ENCODE measurements around the gene DENND6B. TPM values are rescaled to one million over a fixed set of nuclear protein-coding genes. Genes with fewer than 3 reads are reported as not detected.

The DENND6B gene
- total RNA-seq, 1 experiment from 2014 or later, result 14.3 TPM

- Histone ChIP-seq H3K9me3 (ENCODE audit: insufficient read depth, low read depth) (no peaks in the 10 kb centered on the region), H4K20me1 (ENCODE audit: insufficient read depth) (peaks cover 20% of the 10 kb centered on the region), H3K4me2 (peak overlapping the region; percentile 100; the same call in 1 of the 2 replicates), H3K4me1 (replicated peaks; ENCODE audit: insufficient read depth) (peaks cover 47% of the 10 kb centered on the region), H2AFZ (no peak overlapping the region), H3K4me3 (no peak overlapping the region), H3K79me2 (ENCODE audit: low read depth) (no peaks in the 10 kb centered on the region), H3K36me3 (ENCODE audit: low read depth) (peaks cover 25% of the 10 kb centered on the region), H3K27me3 (ENCODE audit: insufficient read depth, low read depth) (no peaks in the 10 kb centered on the region), H3K27ac (no peak overlapping the region), H3F3A (ENCODE audit: insufficient read depth, low read depth) (peaks cover 70% of the 10 kb centered on the region), H3K9me2 (ENCODE audit: insufficient read depth) (no peaks in the 10 kb centered on the region)
- DNase-seq, result peak in 1 of 2 experiments; percentile 63
- intact Hi-C loops (cut with micrococcal nuclease; ENCODE audit: unreplicated experiment), result loop anchor here (5.0 kb wide), 2 partner anchors 35 to 70 kb away; partner anchors contain the start of genes PLXNB2 and PPP6R2
- ChIA-PET POLR2A (ENCODE audit: unreplicated experiment) (interaction anchor here (0.6 kb wide), 2 partner anchors 57 to 317 kb away, joined by 3 read pairs; no protein-coding TSS in a partner anchor), CTCF (interaction anchor here (0.5 to 1.2 kb wide), 3 partner anchors 32 to 56 kb away, joined by 3 to 5 read pairs (median 3); no protein-coding TSS in a partner anchor)
- BruUV-seq (replicated peaks), result no TSS peak
- TF ChIP-seq CTCF (conservative IDR thresholded peaks at IDR 0.05), result no peak
- TF ChIP-seq EZH2 (IDR thresholded peaks at IDR 0.05; ENCODE audit: low read depth), result no peak
These were observed 54.6 kb downstream of the DENND6B start for GRCh38 chr22:50272044-50272802.

- H3K9me2 ChIP-seq (ENCODE audit: insufficient read depth), result no peaks in the 10 kb centered on the region
- BruUV-seq (replicated peaks), result no TSS peak
- H2AFZ ChIP-seq, result 0 out of 2 replicates have a peak overlapping the region, but pooled peaks have one; percentile 7
- CTCF ChIA-PET, result interaction anchor here (0.5 to 1.2 kb wide), 2 partner anchors 32 to 53 kb away, joined by 5 to 8 read pairs; no protein-coding TSS in a partner anchor
- peaks cover 63% of the 10 kb centered on the region for H3F3A ChIP-seq (ENCODE audit: insufficient read depth, low read depth)
- peaks cover 18% of the 10 kb centered on the region for H3K36me3 ChIP-seq (ENCODE audit: low read depth)
- H3K4me2 ChIP-seq, result peak overlapping the region; percentile 100
- intact Hi-C loops (cut with micrococcal nuclease; ENCODE audit: unreplicated experiment), result loop anchor here (5.0 kb wide), 2 partner anchors 36 to 71 kb away; partner anchors contain the start of genes PLXNB2 and PPP6R2
- no peaks in the 10 kb centered on the region for H3K27me3 ChIP-seq (ENCODE audit: insufficient read depth, low read depth)
- peaks cover 20% of the 10 kb centered on the region for H4K20me1 ChIP-seq (ENCODE audit: insufficient read depth)
- no peaks in the 10 kb centered on the region for H3K79me2 ChIP-seq (ENCODE audit: low read depth)
- H3K4me1 ChIP-seq (replicated peaks; ENCODE audit: insufficient read depth), result peaks cover 47% of the 10 kb centered on the region
- peak overlapping the region; percentile 82 for H3K4me3 ChIP-seq
- POLR2A ChIA-PET (ENCODE audit: unreplicated experiment), result interaction anchor here (0.6 kb wide), 1 partner anchor 58 kb away, joined by 3 read pairs; no protein-coding TSS in a partner anchor
- no peak overlapping the region for H3K27ac ChIP-seq
- DNase-seq, result peak in 1 of 2 experiments; percentile 73
- 0 out of 2 replicates have a peak, but pooled peaks have one; percentile 30 for TF ChIP-seq CTCF (conservative IDR thresholded peaks at IDR 0.05)
- no peak for TF ChIP-seq EZH2 (IDR thresholded peaks at IDR 0.05; ENCODE audit: low read depth)
- H3K9me3 ChIP-seq (ENCODE audit: insufficient read depth, low read depth), result no peaks in the 10 kb centered on the region
These were observed 55.3 kb downstream of the DENND6B start for GRCh38 chr22:50271519-50271970.

GRCh38 chr22:50270666-50271394 lies 56.0 kb downstream of the DENND6B start:
- Histone ChIP-seq H3F3A (ENCODE audit: insufficient read depth, low read depth) (peaks cover 60% of the 10 kb centered on the region), H4K20me1 (ENCODE audit: insufficient read depth) (peaks cover 20% of the 10 kb centered on the region), H3K9me3 (ENCODE audit: insufficient read depth, low read depth) (no peaks in the 10 kb centered on the region), H3K4me3 (peak overlapping the region; percentile 82), H3K27ac (no peak overlapping the region), H3K4me1 (replicated peaks; ENCODE audit: insufficient read depth) (peaks cover 47% of the 10 kb centered on the region), H3K27me3 (ENCODE audit: insufficient read depth, low read depth) (no peaks in the 10 kb centered on the region), H2AFZ (peak overlapping the region; percentile 80), H3K79me2 (ENCODE audit: low read depth) (no peaks in the 10 kb centered on the region), H3K36me3 (ENCODE audit: low read depth) (peaks cover 11% of the 10 kb centered on the region), H3K9me2 (ENCODE audit: insufficient read depth) (no peaks in the 10 kb centered on the region), H3K4me2 (peak overlapping the region; percentile 100)
- CTCF ChIA-PET, result interaction anchor here (0.7 to 1.2 kb wide), 2 partner anchors 33 to 268 kb away, joined by 8 to 10 read pairs; no protein-coding TSS in a partner anchor
- DNase-seq, result peak; percentile 73 to 75
- TF ChIP-seq CTCF (conservative IDR thresholded peaks at IDR 0.05) (0 out of 2 replicates have a peak, but pooled peaks have one; percentile 19), EZH2 (IDR thresholded peaks at IDR 0.05; ENCODE audit: low read depth) (no peak)
- POLR2A ChIA-PET (ENCODE audit: unreplicated experiment), result interaction anchor here (0.6 kb wide), 1 partner anchor 34 kb away, joined by 3 read pairs; no protein-coding TSS in a partner anchor
- intact Hi-C loops (cut with micrococcal nuclease; ENCODE audit: unreplicated experiment), result loop anchor here (5.0 kb wide), 2 partner anchors 36 to 71 kb away; partner anchors contain the start of genes PLXNB2 and PPP6R2
- no TSS peak for BruUV-seq (replicated peaks)
